Fibroblast of peridontal ligament (primary cell): ENCODE measurements around the gene NR2E3.
A peak's percentile ranks its signal among the peaks of the same experiment; 100 is the strongest.

ENCODE experiments used
- DNase-seq: peaks from one replicate; pipeline ENCODE4 v3.0.0-alpha.2; 2010; ENCODE audit errors: extremely low read depth

The NR2E3 gene

GRCh38 chr15:71791975-71792374 is 18.4 kb upstream of the NR2E3 start:
- no peak for DNase-seq

GRCh38 chr15:71792521-71792920 is 17.8 kb upstream of the NR2E3 start:
- peak; percentile 72 for DNase-seq

GRCh38 chr15:71798641-71799040 is 11.7 kb upstream of the NR2E3 start:
- DNase-seq, result no peak

- no peak for DNase-seq
These were observed 10.2 kb upstream of the NR2E3 start for GRCh38 chr15:71800190-71800589.

GRCh38 chr15:71800835-71801745 is 9.3 kb upstream of the NR2E3 start:
- DNase-seq, result peak; percentile 91

GRCh38 chr15:71801935-71802655 is 8.3 kb upstream of the NR2E3 start:
- no peak for DNase-seq

- no peak for DNase-seq
These were observed 7.6 kb upstream of the NR2E3 start for GRCh38 chr15:71802770-71803169.

GRCh38 chr15:71804226-71804625 is 6.1 kb upstream of the NR2E3 start:
- no peak for DNase-seq

GRCh38 chr15:71804695-71805470 is 5.5 kb upstream of the NR2E3 start:
- no peak for DNase-seq

GRCh38 chr15:71806452-71806931 is 3.9 kb upstream of the NR2E3 start:
- DNase-seq, result no peak

- DNase-seq, result no peak
These were observed 3.2 kb upstream of the NR2E3 start for GRCh38 chr15:71807125-71807629.

- DNase-seq, result peak; percentile 40
These were observed 2.7 kb upstream of the NR2E3 start for GRCh38 chr15:71807691-71808091.

- DNase-seq, result no peak
These were observed 1.9 kb upstream of the NR2E3 start for GRCh38 chr15:71808311-71809020.

GRCh38 chr15:71809346-71809745 is 1.0 kb upstream of the NR2E3 start:
- DNase-seq, result no peak

GRCh38 chr15:71811036-71811736 is 832 bp downstream of the NR2E3 start:
- DNase-seq, result no peak

GRCh38 chr15:71811752-71812735 is 1.7 kb downstream of the NR2E3 start:
- DNase-seq, result no peak

- DNase-seq, result no peak
These were observed 2.8 kb downstream of the NR2E3 start for GRCh38 chr15:71812966-71813722.

- DNase-seq, result no peak
These were observed 3.5 kb downstream of the NR2E3 start for GRCh38 chr15:71813723-71814470.
